Tibial nerve (tissue), 4 donors: Measurements from ENCODE around the gene CACNA1B. TPM values are rescaled to one million over a fixed set of nuclear protein-coding genes. Genes with fewer than 3 reads are reported as not detected.

Source experiments
- DNase-seq, 2 donors: peaks; one replicate each; pipeline ENCODE4 v3.0.0-alpha.2; 2019; ENCODE audit warnings: low spot score in 2 of 2
- H3K27ac ChIP-seq, 4 donors: fragments of 200-600 bp; sonication (generic) in 3 of 4; one replicate each; pipeline ENCODE4 v1.5.1; 2017 to 2019; ENCODE audit warnings: mild to moderate bottlenecking in 1 of 4
- H3K27me3 ChIP-seq, 2 donors: fragments of 200-600 bp; sonication (generic) in 1 of 2; one replicate each; pipeline versions ENCODE4 v1.5.1 to v1.6.0; 2017 to 2019
- H3K36me3 ChIP-seq, 3 donors: fragments of 200-600 bp; sonication (generic); one replicate each; pipeline ENCODE4 v1.5.1; 2018 to 2019
- H3K4me1 ChIP-seq, 4 donors: fragments of 200-600 bp; sonication (generic) in 3 of 4; one replicate each; pipeline ENCODE4 v1.5.1; 2017 to 2019
- H3K4me3 ChIP-seq, 4 donors: fragments of 200-600 bp; sonication (generic) in 3 of 4; one replicate each; pipeline ENCODE4 v1.5.1; 2017 to 2019; ENCODE audit warnings: mild to moderate bottlenecking in 1 of 4, moderate library complexity in 1 of 4
- H3K9me3 ChIP-seq, 4 donors: fragments of 200-600 bp; sonication (generic) in 3 of 4; one replicate each; pipeline ENCODE4 v1.5.1; 2017 to 2019
- EP300 ChIP-seq, 2 donors: sonication (generic); formaldehyde crosslinking; IDR thresholded peaks; one replicate each; pipeline ENCODE4 v1.6.1; 2017; ENCODE audit warnings: antibody characterized with exemption in 2 of 2, mild to moderate bottlenecking in 1 of 2
- POLR2A ChIP-seq, 2 donors: fragments of 450-650 bp; IDR thresholded peaks; one replicate each; pipeline ENCODE4 v1.6.1; 2017; ENCODE audit warnings: antibody characterized with exemption in 2 of 2, mild to moderate bottlenecking in 2 of 2, moderate library complexity in 2 of 2
- WGBS, 2 donors: methylation state at CpG; one replicate each; pipeline ENCODE4 v1.1.5; 2018; 5-methylcytosine and 5-hydroxymethylcytosine counted together
- total RNA-seq, 4 donors: library from RNA; depleted of rRNA; stranded (reverse); fragments of >200 nt; gene quantifications; one replicate each; pipeline ENCODE4 v1.1.0, GENCODE V29; 2016
- TF ChIP-seq, protein P1 (sequence below), 5 experiments: fragments of 200-600 bp in 3 of 5; fragments of 450-650 bp in 2 of 5; sonication (generic) in 3 of 5; IDR thresholded peaks; one replicate each; pipeline ENCODE4 v1.5.1; 2016 to 2019; ENCODE audit warnings: antibody characterized with exemption in 5 of 5, mild to moderate bottlenecking in 3 of 5, moderate library complexity in 2 of 5

Gene CACNA1B
- total RNA-seq, 4 donors from 2014 or later = under 0.01 TPM; not detected in 2

DNA sequence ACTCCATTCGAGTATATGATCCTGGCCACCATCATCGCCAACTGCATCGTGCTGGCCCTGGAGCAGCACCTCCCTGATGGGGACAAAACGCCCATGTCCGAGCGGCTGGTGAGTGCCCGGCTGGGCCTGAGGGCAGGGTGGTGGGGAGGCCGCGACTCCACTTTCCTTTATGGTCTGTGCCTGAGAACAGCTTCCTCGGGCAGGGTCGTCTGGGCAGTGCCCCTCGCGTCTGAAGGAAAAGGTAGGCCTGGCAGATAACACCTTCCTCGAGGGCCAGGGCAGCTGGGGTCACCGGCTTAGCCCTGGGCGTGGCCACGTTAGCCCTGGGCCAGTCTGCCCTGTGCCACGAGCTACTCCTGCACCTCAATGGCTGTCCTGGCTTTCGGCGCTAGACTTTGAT is 1.5 kb downstream of the CACNA1B start:
- WGBS, 2 donors = 68 to 86% methylated on average over 9 to 11 of the region's 20 CpGs
- no peak overlapping the region for H3K27ac ChIP-seq
- H3K27me3 ChIP-seq = peaks cover 0 to 44% of the 10 kb centered on the region in 2 donors
- DNase-seq = no peak
- no peak overlapping the region for H3K4me3 ChIP-seq
- H3K36me3 ChIP-seq = no peaks in the 10 kb centered on the region
- no peak for TF ChIP-seq POLR2A (IDR thresholded peaks at IDR 0.05)
- no peak for TF ChIP-seq EP300 (IDR thresholded peaks at IDR 0.05)
- TF ChIP-seq, protein P1, sequence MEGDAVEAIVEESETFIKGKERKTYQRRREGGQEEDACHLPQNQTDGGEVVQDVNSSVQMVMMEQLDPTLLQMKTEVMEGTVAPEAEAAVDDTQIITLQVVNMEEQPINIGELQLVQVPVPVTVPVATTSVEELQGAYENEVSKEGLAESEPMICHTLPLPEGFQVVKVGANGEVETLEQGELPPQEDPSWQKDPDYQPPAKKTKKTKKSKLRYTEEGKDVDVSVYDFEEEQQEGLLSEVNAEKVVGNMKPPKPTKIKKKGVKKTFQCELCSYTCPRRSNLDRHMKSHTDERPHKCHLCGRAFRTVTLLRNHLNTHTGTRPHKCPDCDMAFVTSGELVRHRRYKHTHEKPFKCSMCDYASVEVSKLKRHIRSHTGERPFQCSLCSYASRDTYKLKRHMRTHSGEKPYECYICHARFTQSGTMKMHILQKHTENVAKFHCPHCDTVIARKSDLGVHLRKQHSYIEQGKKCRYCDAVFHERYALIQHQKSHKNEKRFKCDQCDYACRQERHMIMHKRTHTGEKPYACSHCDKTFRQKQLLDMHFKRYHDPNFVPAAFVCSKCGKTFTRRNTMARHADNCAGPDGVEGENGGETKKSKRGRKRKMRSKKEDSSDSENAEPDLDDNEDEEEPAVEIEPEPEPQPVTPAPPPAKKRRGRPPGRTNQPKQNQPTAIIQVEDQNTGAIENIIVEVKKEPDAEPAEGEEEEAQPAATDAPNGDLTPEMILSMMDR (IDR thresholded peaks at IDR 0.05) = no peak
- peaks cover 0 to 11% (median 3%) of the 10 kb centered on the region in 4 donors for H3K4me1 ChIP-seq
- H3K9me3 ChIP-seq = peaks cover 0 to 18% (median 0%) of the 10 kb centered on the region in 4 donors

DNA sequence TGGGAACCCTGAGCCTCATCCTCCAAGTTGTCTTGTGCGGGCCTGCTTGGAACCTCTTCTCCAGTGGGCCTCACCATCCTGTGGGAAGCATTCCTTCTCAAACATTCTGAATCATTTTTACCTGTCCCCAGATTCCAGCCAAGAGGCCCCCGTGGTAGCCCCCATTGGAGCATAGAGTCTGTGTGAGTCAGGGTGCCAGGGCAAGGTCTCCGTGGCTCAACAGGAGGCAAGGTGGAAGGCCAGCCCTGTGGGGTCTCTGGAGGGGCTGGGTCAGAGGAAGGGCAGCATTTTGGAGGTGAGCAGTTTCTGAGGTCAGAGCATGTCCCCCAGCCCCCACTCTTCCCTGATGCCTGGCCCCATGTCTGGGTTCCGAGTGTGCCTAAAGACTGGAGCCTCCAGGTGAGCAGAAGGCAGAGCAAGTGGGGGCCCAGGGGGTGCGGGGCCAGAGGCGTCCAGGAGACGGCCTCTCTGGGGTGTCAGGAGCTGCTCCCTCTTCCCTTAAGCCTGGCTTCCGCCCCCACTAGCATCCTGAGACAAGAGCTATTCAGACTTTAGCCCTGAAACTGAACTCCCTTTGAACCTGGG is 2.1 kb downstream of the CACNA1B start:
- 82 to 91% methylated on average over 8 of the region's 8 CpGs for WGBS, 2 donors

DNA sequence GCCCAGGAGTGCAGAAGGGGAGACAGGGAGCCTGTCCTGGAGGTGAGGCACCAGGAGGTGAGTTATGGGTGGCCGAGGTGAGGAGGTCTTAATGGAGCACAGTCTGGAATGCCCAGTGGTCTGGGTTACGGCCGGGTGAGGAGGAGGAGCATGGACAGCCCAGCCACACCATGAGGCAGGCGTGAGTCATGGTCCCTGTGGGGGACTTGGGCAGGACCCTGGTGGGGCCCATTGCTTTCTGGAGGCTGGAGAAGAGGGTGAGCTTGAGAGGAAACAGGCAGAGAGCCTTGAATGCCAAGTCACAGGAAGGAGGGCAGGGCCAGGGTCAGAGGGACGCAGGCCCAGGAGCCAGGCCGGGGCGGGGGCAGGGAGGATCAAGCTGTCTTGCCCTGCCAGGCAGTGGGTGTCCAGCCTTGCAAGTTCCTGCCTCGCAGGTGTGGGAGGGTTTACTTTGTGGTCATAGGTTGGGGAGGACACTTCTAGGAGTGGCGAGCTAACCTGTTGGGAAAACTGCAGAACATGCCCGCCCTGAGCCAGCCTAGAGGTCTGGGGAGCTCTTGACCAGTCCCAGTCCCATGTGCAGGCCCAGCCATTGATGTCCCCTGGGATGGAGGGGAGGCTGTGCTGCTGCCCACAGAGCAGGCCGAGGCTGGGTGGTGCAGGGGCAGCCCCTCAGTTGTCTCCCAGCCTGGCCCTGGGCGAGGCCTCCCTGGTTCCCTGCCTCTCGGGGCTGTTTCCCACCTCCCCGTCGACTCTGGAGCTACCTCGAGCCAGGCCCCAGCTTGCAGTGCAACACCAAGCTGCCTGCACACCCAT is 2.8 kb downstream of the CACNA1B start:
- Histone ChIP-seq H3K27me3 (peaks cover 0 to 42% of the 10 kb centered on the region in 2 donors), H3K36me3 (no peaks in the 10 kb centered on the region), H3K4me1 (peaks cover 0 to 11% (median 3%) of the 10 kb centered on the region in 4 donors), H3K9me3 (peaks cover 0 to 18% (median 0%) of the 10 kb centered on the region in 4 donors), H3K27ac (no peak overlapping the region), H3K4me3 (no peak overlapping the region)
- TF ChIP-seq POLR2A (IDR thresholded peaks at IDR 0.05) (no peak), EP300 (IDR thresholded peaks at IDR 0.05) (no peak)
- TF ChIP-seq, protein P1 (IDR thresholded peaks at IDR 0.05) = no peak
- WGBS, 2 donors = 75 to 81% methylated on average over 15 to 16 of the region's 16 CpGs
- no peak for DNase-seq

More for the DNA sequence above, 2.1 kb downstream of the CACNA1B start:
- no peak overlapping the region for H3K27ac ChIP-seq
- no peak overlapping the region for H3K4me3 ChIP-seq
- peaks cover 0 to 18% (median 0%) of the 10 kb centered on the region in 4 donors for H3K9me3 ChIP-seq
- peaks cover 0 to 11% (median 3%) of the 10 kb centered on the region in 4 donors for H3K4me1 ChIP-seq
- no peak for DNase-seq
- no peaks in the 10 kb centered on the region for H3K36me3 ChIP-seq
- TF ChIP-seq, protein P1 (IDR thresholded peaks at IDR 0.05) = no peak
- TF ChIP-seq EP300 (IDR thresholded peaks at IDR 0.05) = no peak
- no peak for TF ChIP-seq POLR2A (IDR thresholded peaks at IDR 0.05)
- peaks cover 0 to 44% of the 10 kb centered on the region in 2 donors for H3K27me3 ChIP-seq

DNA sequence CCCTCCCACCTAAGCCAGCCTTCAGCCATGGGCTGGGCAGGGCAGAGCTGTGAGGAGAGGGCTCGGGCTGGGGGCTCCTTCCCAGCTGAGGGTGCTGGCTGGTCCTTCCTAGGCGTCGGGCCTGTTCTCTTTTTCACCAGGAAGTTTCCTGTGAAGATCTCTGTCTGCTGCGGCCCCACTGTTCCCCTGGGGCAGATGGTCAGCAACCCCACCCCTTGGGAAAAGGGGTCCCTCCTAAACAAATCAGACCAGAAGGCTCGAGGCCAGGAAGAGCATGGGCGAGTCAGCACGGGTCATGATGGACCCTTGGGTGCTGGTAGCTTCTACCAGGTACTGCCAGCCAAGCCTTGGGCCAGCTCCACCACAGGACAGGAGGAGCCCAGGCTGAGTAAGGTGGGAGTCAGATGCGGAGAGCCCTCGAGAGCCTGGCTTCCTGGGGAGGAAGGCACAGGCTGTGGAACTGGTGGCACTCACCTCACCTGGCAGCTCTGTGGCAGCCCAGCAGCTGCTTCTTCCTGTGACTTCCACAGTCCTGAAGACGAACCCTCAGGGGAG is 3.5 kb downstream of the CACNA1B start:
- Histone ChIP-seq H3K4me3 (no peak overlapping the region), H3K27me3 (peaks cover 0 to 35% of the 10 kb centered on the region in 2 donors), H3K9me3 (peaks cover 0 to 12% (median 0%) of the 10 kb centered on the region in 4 donors), H3K4me1 (peaks cover 0 to 11% (median 3%) of the 10 kb centered on the region in 4 donors), H3K36me3 (no peaks in the 10 kb centered on the region), H3K27ac (no peak overlapping the region)
- 82 to 87% methylated on average over 9 to 10 of the region's 10 CpGs for WGBS, 2 donors
- no peak for DNase-seq
- no peak for TF ChIP-seq EP300 (IDR thresholded peaks at IDR 0.05)
- TF ChIP-seq POLR2A (IDR thresholded peaks at IDR 0.05) = no peak
- TF ChIP-seq, protein P1 (IDR thresholded peaks at IDR 0.05) = no peak
